ENCODE measurements around the gene ZNF530.

ZNF530 gene

GRCh38 chr19:57599761-57600383 is at the start of gene ZNF530:
TSS of gene ZNF530 (plus strand) at chr19:57599885. CDS start at chr19:57604346, 4,461 bp downstream.
- DNase-seq (ENCODE audit: low spot score) = peak; percentile 87

- DNase-seq (ENCODE audit: low spot score) = no peak
These were observed 47.3 kb upstream of the ZNF530 start for GRCh38 chr19:57552432-57552831.

- no peak for DNase-seq (ENCODE audit: low spot score)
These were observed 42.0 kb upstream of the ZNF530 start for GRCh38 chr19:57557659-57558058.

GRCh38 chr19:57558525-57558924 is 41.2 kb upstream of the ZNF530 start:
- DNase-seq (ENCODE audit: low spot score) = no peak

- no peak for DNase-seq (ENCODE audit: low spot score)
These were observed 40.7 kb upstream of the ZNF530 start for GRCh38 chr19:57559008-57559403.

GRCh38 chr19:57559404-57560025 is 40.2 kb upstream of the ZNF530 start, which contains the start of gene ZNF550:
TSS of gene ZNF550 (minus strand) at chr19:57559863. CDS start at chr19:57559682, 181 bp downstream.
- peak; percentile 91 for DNase-seq (ENCODE audit: low spot score)

GRCh38 chr19:57560049-57560491 is 39.6 kb upstream of the ZNF530 start:
- no peak for DNase-seq (ENCODE audit: low spot score)

GRCh38 chr19:57563547-57563946 is 36.1 kb upstream of the ZNF530 start:
- no peak for DNase-seq (ENCODE audit: low spot score)

- no peak for DNase-seq (ENCODE audit: low spot score)
These were observed 33.1 kb upstream of the ZNF530 start for GRCh38 chr19:57566396-57567265.

- no peak for DNase-seq (ENCODE audit: low spot score)
These were observed 29.0 kb upstream of the ZNF530 start for GRCh38 chr19:57570707-57571106.

- DNase-seq (ENCODE audit: low spot score) = no peak
These were observed 27.2 kb upstream of the ZNF530 start for GRCh38 chr19:57572415-57572947.

- DNase-seq (ENCODE audit: low spot score) = no peak
These were observed 23.0 kb upstream of the ZNF530 start for GRCh38 chr19:57576661-57577060.

GRCh38 chr19:57578487-57579205 is 21.0 kb upstream of the ZNF530 start, which contains the start of gene ZNF416:
TSS of gene ZNF416 (minus strand) at chr19:57578911. CDS start at chr19:57578704, 207 bp downstream.
- DNase-seq (ENCODE audit: low spot score) = peak; percentile 97

GRCh38 chr19:57583104-57583520 is 16.6 kb upstream of the ZNF530 start:
- no peak for DNase-seq (ENCODE audit: low spot score)

GRCh38 chr19:57583521-57584416 is 15.9 kb upstream of the ZNF530 start, which contains the start of gene ZIK1:
TSS of gene ZIK1 (plus strand) at chr19:57584145. CDS start at chr19:57584357, 212 bp downstream.
- peak; percentile 93 for DNase-seq (ENCODE audit: low spot score)

GRCh38 chr19:57587529-57587928 is 12.2 kb upstream of the ZNF530 start:
- DNase-seq (ENCODE audit: low spot score) = no peak

GRCh38 chr19:57599377-57599760 is 316 bp upstream of the ZNF530 start:
- DNase-seq (ENCODE audit: low spot score) = no peak

- DNase-seq (ENCODE audit: low spot score) = no peak
These were observed 7.2 kb downstream of the ZNF530 start for GRCh38 chr19:57606931-57607330.

GRCh38 chr19:57611113-57611512 is 11.4 kb downstream of the ZNF530 start:
- DNase-seq (ENCODE audit: low spot score) = no peak

GRCh38 chr19:57613941-57614743 is 14.5 kb downstream of the ZNF530 start, which contains the start of gene ZNF134:
TSS of gene ZNF134 (plus strand) at chr19:57614242. CDS start at chr19:57619469, 5,227 bp downstream.
- peak; percentile 90 for DNase-seq (ENCODE audit: low spot score)

Data from CD4-positive, alpha-beta T cell treated with Interleukin-6 at 100 ng/mL for 8 hours (primary cell).